ENCODE results near the gene ERF.

ERF gene

DNA sequence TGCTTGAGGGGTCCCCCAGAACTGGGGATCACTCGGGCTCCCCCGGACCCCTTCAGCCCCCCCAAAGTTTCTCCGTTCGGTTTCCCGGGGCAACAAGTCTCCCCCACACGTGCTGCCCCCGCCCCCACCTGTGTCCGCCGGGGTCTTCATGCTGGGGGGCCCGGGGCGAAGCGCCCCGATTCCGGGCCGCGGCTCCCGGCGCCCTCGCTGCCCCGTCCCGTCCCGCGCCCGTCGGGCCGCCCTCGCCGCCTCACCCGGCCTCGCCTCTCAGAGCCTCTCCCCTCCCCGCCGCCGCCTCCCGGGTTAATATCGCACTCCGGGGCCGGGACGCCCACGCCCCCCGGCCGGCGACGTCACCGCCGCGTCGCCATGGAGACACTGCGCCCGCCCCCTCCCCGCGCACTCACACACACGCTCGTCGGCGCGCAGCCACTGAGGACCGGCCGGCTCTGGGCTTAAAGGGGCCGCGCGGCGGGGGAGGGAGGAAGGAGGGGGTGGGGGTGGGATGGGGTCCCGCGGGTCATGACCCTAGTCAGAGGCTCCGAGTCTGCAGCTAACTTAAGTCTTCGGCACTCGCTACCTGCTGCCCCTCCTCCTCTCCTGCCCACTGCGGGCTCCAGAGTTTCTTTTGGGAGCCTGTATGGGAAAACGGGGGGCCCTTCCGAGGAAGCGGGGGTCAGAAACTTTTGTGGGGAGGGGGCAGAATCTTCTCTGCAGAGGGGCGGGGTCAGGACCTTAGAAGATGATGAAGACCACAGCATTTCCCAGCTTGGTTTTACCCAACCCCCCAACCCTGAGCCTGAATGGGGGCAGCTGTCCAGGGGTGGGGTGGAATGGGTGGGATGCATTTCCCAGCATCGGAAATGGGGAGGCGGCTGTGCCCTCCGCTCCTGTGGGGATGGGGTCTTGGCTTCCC lies at the start of gene ERF:
TSS of gene ERF (minus strand) at position 279 of the 916 bp plus-strand sequence. CDS start at position 150, 129 bp downstream.
- DNase-seq, result peak; percentile 93

DNA sequence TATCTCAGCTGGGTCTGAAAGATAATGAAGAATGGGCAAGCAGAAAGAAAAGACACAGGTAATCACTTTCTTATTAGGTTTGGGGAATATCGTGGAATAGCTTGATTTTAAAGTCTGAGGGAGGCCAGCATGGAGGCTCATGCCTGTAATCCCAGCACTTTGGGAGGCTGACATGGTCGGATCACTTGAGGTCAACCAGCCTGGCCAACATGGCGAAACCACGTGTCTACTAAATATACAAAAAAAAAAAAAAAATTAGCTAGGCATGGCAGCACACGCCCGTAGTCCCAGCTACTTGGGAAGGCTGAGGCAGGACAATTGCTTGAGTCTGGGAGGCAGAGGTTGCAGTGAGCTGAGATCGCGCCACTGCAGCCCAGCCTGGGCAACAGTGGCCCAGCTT lies 48.9 kb upstream of the ERF start:
- no peak for DNase-seq

DNA sequence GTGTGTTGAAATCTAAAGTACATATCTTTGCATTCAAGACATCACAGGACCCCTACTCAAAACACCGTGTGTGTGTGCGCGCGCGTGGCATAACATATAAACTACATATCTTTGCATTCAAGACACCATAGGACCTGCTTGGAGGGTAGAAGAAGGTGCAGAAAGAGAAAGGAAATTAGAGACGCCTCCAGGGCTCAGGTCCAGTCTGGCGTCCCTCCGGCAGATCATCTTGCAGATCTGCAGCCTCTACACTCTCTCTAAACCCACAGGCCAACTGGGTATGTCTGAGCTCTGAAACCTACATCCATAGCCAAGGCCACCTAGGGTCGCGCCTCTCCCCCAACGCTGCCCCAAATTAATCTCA lies 48.2 kb upstream of the ERF start:
- no peak for DNase-seq

DNA sequence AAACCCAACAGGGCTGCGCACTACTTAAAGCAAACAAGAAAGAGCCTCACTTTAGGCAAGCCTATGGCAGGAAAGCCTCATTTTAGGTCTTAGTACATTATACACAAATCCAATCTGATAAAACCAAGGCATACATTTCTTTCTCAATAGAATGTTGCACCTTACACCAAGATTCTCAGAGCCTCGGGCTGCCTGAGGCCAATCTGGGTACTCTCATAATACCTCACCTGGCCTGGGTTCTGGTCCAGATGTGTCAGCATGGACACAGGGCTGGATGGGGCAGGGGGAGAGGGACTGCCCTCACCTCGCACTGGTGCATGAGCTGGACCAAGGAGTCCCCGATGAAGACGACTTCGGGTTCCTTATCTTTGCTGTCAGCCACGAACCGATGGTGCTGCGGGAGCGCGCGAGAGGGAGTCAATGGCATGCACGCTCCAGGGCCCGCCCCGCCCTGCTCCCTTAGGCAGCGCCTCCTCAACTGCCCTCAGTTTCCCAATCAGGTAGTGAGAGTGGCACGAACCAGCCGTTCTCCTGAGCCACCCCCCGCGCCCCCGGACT lies 46.8 kb upstream of the ERF start, which contains the start of gene PRR19:
TSS of gene PRR19 (plus strand) at position 487 of the 558 bp plus-strand sequence. CDS start 7,453 bp downstream, outside the sequence.
- DNase-seq, result no peak

DNA sequence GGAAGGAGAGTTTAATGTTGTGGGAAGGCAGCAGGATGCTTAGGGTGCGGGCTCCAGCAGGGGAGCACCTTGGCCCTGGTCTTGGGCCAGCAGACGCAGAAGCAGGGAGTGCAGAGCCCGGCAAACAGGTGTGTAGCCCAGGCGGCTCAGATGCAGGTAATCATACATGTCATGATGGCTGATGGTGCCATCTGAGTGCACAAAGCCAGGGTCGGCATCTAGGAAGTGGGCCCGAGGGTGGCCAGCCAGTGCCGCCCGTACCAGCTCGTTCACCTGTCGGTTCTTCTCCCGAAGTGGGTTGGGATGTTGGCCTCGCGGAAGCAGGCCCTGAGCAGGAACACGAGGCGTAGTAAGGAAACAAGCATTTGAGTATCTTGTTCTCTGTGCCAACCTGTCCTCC lies 42.1 kb upstream of the ERF start:
- DNase-seq, result no peak

DNA sequence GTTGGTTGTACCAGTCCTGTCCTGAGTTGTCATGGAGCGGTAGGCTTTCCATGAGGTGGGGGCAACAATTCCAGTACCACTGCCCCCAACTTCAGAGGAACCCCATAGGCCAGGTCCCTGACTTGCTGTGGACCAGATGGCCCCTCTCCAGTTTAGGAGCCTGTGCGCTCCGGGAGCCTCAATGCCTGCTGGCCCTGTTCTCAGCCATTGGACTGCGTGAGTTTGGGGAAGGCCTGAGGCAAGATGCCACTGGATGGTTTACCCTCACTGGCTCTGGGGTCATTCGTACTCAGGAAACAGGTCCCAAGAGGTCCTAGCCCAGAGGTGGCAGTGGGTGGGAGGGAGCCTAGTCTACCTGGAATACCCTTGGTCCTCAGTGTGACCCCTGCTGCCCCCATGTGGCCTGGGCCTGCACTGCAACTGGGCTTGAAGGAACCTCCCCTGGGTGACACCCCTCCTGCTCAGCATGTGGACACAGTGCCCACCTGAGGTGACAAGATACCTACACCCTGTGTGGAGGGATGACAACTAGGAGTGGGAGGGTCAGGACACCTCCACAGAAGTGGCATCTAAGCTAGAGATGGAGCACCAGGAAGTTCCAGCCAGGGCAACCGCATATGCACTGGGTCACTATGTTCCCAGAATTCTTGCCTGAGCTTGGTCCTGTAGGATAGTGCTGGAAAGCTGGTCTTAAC lies 41.0 kb upstream of the ERF start:
- peak; percentile 91 for DNase-seq

DNA sequence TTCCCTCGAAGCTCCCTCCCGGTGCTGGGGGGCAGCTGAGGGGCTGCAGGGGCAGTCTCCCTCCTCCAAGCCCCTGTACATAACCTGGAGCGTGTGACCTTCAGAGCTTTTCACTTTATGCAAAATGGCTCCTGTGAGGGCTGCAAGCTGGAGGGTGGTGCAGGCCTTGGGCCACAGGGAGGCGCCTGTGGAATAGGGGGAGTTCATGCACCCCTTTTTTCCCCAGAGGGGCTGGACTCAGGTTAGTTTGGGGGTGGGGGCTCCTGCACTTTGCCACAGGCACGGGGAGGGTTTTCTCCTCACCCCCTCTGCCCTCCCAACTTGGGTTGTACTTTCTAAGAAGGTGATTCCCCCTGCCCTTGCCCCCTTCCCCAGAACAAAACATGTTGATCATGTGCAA lies 40.4 kb upstream of the ERF start:
- DNase-seq, result no peak

DNA sequence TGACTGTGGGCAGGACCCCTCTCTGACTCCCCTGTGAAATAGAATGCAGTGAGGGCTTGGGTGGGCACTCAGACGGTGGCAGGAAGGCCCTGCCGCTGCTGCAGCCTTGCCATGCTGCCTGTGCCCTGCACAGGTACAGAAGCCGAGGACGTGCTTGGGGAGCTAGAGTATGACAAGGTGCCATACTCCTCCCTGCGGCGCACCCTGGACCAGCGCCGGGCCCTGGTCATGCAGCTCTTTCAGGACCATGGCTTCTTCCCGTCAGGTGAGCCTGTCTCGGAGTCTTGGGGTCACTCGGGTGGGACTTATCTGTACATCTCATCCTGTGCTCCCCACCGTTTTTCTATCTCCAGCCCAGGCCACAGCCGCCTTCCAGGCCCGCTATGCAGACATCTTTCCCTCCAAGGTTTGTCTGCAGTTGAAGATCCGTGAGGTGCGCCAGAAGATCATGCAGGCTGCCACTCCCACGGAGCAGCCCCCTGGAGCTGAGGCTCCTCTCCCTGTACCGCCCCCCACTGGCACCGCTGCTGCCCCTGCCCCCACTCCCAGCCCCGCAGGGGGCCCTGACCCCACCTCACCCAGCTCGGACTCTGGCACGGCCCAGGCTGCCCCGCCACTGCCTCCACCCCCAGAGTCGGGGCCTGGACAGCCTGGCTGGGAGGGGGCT lies 39.7 kb upstream of the ERF start:
- DNase-seq, result no peak

DNA sequence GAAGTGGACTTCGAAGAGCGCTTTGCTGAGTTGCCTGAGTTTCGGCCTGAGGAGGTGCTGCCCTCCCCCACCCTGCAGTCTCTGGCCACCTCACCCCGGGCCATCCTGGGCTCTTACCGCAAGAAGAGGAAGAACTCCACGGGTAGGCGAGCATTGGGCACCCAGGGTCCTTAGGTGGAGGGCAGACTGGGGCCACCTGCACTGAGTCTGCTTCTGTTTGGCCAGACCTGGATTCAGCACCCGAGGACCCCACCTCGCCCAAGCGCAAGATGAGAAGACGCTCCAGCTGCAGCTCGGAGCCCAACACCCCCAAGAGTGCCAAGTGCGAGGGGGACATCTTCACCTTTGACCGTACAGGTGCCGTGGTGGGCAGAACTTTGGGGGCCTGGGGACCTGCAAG lies 39.0 kb upstream of the ERF start:
- DNase-seq, result no peak

DNA sequence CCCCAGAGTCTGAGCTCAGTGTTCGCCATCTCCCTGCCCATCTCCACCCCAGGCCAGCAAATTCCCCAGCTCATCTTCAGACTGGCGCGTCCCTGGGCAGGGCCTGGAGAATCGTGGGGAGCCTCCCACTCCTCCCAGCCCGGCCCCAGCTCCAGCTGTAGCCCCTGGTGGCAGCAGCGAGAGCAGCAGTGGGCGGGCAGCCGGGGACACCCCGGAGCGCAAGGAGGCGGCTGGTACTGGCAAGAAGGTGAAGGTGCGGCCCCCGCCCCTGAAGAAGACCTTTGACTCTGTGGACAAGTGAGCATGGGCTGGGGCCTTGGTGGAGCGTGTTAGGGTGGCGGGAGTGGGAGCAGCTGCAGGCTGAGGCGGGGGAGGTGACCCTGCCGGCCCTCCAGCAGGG lies 38.6 kb upstream of the ERF start:
- DNase-seq, result no peak

DNA sequence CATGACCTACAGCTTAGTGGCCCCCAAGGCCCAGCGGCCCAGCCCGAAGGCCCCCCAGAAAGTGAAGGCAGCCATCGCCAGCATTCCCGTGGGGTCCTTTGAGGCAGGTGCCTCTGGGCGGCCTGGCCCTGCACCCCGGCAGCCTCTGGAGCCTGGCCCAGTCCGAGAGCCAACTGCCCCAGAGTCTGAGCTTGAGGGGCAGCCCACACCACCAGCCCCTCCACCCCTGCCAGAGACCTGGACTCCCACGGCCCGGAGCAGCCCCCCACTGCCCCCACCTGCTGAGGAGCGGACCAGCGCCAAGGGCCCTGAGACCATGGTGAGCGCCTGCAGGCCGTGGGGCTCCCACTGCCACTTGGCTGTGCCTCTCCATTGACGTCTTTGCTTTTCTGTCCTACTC lies 38.0 kb upstream of the ERF start:
- DNase-seq, result no peak

DNA sequence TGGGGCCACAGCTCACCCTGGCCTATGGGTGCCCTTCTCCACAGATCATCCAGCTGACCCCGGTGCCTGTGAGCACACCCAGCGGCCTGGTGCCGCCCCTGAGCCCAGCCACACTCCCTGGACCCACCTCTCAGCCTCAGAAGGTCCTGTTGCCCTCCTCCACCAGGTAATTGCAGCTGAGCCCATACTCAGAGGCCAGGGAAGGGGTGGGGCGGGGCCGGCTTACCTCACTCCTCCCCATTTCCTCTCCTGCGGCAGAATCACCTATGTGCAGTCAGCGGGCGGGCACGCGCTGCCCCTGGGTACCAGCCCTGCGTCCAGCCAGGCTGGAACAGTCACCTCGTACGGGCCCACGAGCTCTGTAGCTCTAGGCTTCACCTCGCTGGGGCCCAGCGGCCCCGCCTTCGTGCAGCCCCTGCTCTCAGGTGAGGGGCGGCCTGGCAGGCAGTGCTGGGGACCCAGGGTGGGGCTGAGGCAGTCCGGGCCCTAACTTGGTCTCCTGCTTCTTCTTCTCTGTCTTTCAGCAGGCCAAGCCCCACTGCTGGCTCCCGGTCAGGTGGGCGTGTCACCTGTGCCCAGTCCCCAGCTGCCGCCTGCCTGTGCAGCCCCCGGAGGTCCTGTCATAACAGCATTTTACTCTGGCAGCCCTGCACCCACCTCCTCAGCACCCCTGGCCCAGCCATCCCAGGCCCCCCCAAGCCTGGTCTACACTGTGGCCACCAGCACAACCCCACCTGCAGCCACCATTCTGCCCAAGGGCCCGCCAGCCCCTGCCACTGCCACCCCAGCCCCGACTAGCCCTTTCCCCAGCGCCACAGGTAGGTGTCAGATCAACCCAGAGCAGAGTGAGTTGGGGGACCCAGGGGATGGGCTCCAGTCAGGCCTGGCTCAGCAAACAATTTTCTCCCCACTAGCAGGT lies 37.4 kb upstream of the ERF start:
- no peak for DNase-seq

DNA sequence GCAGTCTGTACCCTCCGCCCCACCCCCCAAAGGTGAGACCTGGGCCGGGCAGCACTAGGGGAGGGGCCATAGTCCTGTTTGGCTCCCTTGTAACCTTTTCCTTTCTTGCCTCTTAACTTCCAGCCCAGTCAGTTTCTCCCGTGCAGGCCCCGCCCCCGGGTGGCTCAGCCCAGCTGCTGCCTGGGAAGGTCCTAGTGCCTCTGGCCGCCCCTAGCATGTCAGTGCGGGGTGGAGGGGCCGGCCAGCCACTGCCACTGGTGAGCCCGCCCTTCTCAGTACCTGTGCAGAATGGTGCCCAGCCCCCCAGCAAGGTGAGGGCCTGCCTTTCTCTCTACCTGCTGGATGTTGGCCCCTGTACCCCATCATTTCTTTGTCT lies 36.5 kb upstream of the ERF start:
- DNase-seq, result no peak

DNA sequence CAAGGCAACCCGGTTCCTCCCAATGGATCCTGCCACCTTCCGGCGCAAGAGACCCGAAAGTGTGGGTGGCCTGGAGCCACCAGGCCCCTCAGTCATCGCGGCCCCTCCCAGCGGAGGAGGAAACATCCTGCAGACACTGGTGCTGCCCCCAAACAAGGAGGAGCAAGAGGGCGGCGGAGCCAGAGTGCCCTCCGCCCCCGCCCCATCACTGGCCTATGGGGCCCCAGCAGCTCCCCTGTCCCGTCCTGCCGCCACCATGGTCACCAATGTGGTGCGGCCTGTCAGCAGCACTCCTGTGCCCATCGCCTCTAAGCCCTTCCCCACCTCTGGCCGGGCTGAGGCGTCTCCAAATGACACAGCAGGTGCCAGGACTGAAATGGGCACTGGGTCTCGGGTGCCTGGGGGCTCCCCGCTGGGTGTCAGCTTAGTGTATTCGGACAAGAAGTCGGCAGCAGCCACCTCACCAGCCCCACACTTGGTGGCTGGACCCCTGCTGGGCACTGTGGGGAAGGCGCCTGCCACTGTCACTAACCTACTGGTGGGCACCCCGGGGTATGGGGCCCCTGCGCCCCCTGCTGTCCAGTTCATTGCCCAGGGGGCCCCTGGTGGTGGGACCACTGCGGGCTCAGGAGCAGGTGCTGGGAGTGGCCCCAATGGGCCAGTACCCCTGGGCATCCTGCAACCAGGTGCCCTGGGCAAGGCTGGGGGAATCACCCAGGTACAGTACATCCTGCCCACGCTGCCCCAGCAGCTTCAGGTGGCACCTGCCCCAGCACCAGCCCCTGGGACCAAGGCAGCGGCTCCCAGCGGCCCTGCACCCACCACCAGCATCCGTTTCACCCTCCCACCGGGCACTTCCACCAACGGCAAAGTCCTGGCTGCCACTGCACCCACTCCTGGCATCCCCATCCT lies 35.9 kb upstream of the ERF start:
- peak; percentile 63 for DNase-seq

DNA sequence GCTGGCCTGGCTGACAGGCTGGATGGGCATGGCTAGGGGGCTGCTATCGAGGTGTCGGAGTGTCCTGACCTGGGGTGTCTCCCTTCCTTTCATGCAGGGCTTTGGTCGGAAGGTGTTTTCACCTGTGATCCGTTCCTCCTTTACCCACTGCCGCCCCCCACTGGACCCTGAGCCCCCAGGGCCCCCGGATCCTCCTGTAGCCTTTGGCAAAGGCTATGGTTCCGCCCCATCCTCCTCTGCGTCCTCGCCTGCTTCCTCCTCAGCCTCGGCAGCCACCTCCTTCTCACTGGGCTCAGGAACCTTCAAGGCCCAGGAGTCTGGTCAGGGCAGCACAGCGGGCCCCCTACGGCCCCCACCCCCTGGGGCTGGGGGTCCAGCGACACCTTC lies 35.2 kb upstream of the ERF start:
- no peak for DNase-seq

DNA sequence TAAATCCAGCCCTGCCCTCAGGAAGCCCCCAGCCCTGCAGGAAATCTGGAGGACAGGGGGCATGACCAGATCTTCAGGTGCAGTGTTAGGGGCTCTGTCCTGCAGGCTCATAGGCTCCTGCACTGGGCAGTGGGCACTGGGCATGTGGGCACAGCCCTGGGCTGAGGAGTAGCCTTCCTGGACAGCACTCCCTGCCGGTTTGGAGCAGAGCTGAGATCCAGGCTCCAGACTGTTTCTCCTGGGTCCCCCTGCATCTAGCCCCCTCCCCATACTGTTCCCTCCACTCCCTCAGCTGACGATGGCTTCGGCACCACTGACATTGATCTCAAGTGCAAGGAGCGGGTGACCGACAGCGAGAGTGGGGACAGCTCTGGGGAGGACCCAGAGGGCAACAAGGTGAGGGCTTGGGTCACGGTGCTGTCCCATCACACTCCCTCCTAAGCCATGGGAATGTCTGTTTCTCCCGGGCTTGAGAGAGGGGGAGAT lies 34.7 kb upstream of the ERF start:
- DNase-seq, result no peak

DNA sequence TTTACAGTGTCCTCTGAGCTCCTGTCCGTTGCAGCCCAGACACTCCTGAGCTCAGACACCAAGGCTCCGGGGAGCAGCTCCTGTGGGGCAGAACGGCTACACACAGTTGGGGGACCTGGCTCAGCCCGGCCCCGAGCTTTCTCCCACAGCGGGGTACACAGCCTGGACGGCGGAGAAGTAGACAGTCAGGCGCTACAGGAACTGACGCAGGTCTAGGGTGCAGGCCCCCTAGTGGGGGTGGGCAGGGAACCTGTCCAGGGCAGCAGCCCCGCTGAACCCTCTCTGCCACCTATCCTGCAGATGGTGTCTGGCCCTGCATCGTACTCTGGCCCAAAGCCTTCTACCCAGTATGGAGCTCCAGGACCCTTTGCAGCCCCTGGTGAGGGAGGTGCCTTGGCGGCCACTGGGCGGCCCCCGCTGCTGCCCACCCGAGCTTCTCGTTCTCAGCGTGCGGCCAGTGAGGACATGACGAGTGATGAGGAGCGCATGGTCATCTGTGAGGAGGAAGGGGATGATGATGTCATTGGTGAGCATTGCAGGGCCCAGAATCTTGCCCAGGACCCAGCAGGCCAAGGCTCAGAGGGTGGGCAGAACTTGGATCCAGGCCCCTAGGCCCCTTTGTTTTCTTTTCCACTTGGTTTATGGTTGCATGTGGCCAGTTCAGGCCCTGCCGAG lies 34.1 kb upstream of the ERF start:
- DNase-seq, result no peak

DNA sequence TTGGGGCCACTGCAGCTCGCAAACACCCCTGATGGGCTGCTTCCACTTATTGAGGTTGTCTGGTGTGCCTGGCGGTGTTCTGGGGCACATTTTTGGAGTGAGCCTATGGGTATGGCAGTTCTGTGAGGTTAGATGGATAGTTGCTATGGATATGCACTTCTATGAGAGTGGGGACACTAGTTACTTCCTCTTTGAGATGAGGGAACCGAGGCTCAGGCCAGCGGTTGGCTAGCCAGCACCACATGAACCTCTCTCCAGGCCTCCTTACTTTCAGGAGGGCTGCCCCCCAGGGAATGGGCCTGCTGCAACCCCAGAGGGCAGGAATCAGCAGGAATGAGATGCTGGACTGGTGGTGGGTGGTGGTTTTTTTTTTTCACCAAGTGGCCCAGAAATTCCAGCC lies 33.5 kb upstream of the ERF start:
- DNase-seq, result no peak

DNA sequence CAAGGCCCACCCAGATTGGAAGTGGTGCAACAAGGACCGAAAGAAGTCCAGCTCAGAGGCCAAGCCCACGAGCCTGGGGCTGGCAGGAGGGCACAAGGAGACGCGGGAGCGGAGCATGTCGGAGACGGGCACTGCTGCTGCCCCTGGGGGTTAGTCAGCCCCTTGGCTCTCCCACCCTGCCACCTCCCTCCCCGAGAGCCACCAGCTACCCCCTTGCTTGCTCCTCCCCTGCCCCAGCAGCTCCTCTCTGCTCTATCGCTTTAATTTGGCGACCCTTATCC lies 32.8 kb upstream of the ERF start:
- DNase-seq, result no peak

DNA sequence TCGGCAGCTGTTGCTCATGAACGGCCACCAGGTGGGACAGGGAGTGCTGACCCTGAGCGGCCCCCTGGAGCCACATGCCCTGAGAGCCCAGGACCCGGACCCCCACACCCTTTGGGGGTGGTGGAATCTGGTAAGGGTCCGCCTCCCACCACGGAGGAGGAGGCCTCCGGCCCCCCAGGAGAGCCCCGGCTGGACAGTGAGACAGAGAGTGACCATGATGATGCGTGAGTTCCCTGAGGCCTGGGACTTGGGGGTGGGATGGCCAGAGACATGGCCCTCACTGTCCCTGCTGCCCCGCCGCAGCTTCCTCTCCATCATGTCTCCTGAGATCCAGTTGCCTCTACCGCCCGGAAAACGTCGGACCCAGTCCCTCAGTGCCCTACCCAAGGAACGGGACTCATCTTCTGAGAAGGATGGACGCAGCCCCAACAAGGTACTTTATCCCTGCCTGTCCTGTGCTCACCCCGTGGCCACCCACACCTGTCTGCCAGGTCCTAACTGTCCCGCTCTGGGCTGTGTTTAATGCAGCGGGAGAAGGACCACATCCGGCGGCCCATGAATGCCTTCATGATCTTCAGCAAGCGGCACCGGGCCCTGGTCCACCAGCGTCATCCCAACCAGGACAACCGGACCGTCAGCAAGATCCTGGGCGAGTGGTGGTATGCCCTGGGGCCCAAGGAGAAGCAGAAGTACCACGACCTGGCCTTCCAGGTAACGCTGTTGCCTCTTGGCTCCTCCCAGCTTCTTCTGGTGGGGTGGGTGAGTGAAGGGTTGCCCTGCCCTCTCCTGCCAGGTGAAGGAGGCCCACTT lies 32.3 kb upstream of the ERF start:
- no peak for DNase-seq
